HL-60 (cell line): ENCODE data around the gene GLIS1.

Source experiments
- CTCF ChIP-seq: IDR thresholded peaks from one replicate; pipeline ENCODE4 v1.5.1; 2011; ENCODE audit warnings: low read length, control low read depth, inconsistent platforms; ENCODE audit not compliant: insufficient read depth
- GABPA ChIP-seq: IDR thresholded peaks from 2 replicates; pipeline ENCODE4 v1.6.1; 2012; ENCODE audit warnings: low read depth

GRCh38 chr1:53535226-53535625 is 203.7 kb downstream of the GLIS1 start:
- TF ChIP-seq CTCF (no peak), GABPA (no peak)
